ENCODE measurements around the gene CLIC4.
"Not testable (repeated sequence)": the region's sequence is repeated elsewhere in the genome, so short reads cannot be mapped to it uniquely, and the experiment has no call there.

CLIC4 gene

GRCh38 chr1:24778141-24778540 lies 32.9 kb downstream of the CLIC4 start:
- ATAC-seq (replicated peaks) = no peak
- Mint-ChIP-seq H3K36me3 (ENCODE audit: insufficient read depth) (peaks cover 2% of the 10 kb centered on the region), H3K27ac (no peak overlapping the region), H3K27me3 (peaks cover 0 to 9% of the 10 kb centered on the region in 2 donors), H3K9me3 (no peaks in the 10 kb centered on the region), H3K4me3 (no peak overlapping the region), H3K4me1 (ENCODE audit: low read depth in 2 of 2) (no peaks in the 10 kb centered on the region)
- DNase-seq = no peak

- not testable (repeated sequence) for H3K4me1 Mint-ChIP-seq (ENCODE audit: low read depth in 2 of 2); H3K36me3 Mint-ChIP-seq (ENCODE audit: insufficient read depth); H3K27me3 Mint-ChIP-seq; H3K4me3 Mint-ChIP-seq; H3K9me3 Mint-ChIP-seq; ATAC-seq (replicated peaks); H3K27ac Mint-ChIP-seq; DNase-seq
Measured at GRCh38 chr1:24779199-24779598, 34.0 kb downstream of the CLIC4 start.

- Mint-ChIP-seq H3K9me3 (no peaks in the 10 kb centered on the region), H3K36me3 (ENCODE audit: insufficient read depth) (peaks cover 2% of the 10 kb centered on the region), H3K27ac (no peak overlapping the region), H3K4me3 (no peak overlapping the region), H3K27me3 (peaks cover 0 to 9% of the 10 kb centered on the region in 2 donors), H3K4me1 (ENCODE audit: low read depth in 2 of 2) (no peaks in the 10 kb centered on the region)
- DNase-seq (no peak), ATAC-seq (replicated peaks) (no peak)
Measured at GRCh38 chr1:24779689-24780464, 34.6 kb downstream of the CLIC4 start.

GRCh38 chr1:24780626-24781025 lies 35.4 kb downstream of the CLIC4 start:
- not testable (repeated sequence) for H3K4me1 Mint-ChIP-seq (ENCODE audit: low read depth in 2 of 2); ATAC-seq (replicated peaks); H3K27ac Mint-ChIP-seq

GRCh38 chr1:24782689-24783088 lies 37.4 kb downstream of the CLIC4 start:
- ATAC-seq (replicated peaks) (no peak), DNase-seq (no peak)
- Mint-ChIP-seq H3K27me3 (peaks cover 0 to 9% of the 10 kb centered on the region in 2 donors), H3K4me3 (no peak overlapping the region), H3K27ac (no peak overlapping the region), H3K4me1 (ENCODE audit: low read depth in 2 of 2) (no peaks in the 10 kb centered on the region), H3K36me3 (ENCODE audit: insufficient read depth) (peaks cover 5% of the 10 kb centered on the region), H3K9me3 (no peaks in the 10 kb centered on the region)

More at GRCh38 chr1:24780626-24781025, 35.4 kb downstream of the CLIC4 start:
- H3K9me3 Mint-ChIP-seq; DNase-seq; H3K4me3 Mint-ChIP-seq; H3K27me3 Mint-ChIP-seq; H3K36me3 Mint-ChIP-seq (ENCODE audit: insufficient read depth): not testable (repeated sequence)

- Mint-ChIP-seq H3K27me3 (peaks cover 0 to 9% of the 10 kb centered on the region in 2 donors), H3K27ac (no peak overlapping the region), H3K36me3 (ENCODE audit: insufficient read depth) (peaks cover 5% of the 10 kb centered on the region), H3K9me3 (no peaks in the 10 kb centered on the region), H3K4me3 (no peak overlapping the region), H3K4me1 (ENCODE audit: low read depth in 2 of 2) (no peaks in the 10 kb centered on the region)
- ATAC-seq (replicated peaks) (no peak), DNase-seq (no peak)
Measured at GRCh38 chr1:24783713-24784112, 38.5 kb downstream of the CLIC4 start.

- Mint-ChIP-seq H3K4me1 (ENCODE audit: low read depth in 2 of 2) (no peaks in the 10 kb centered on the region), H3K9me3 (no peaks in the 10 kb centered on the region), H3K27ac (no peak overlapping the region), H3K4me3 (no peak overlapping the region), H3K36me3 (ENCODE audit: insufficient read depth) (peaks cover 8% of the 10 kb centered on the region), H3K27me3 (peaks cover 0 to 6% of the 10 kb centered on the region in 2 donors)
- ATAC-seq (replicated peaks) = no peak
- DNase-seq = no peak
Measured at GRCh38 chr1:24786191-24786590, 40.9 kb downstream of the CLIC4 start.

- Mint-ChIP-seq H3K4me3 (no peak overlapping the region), H3K36me3 (ENCODE audit: insufficient read depth) (peaks cover 5% of the 10 kb centered on the region), H3K9me3 (no peaks in the 10 kb centered on the region), H3K4me1 (ENCODE audit: low read depth in 2 of 2) (no peaks in the 10 kb centered on the region), H3K27me3 (no peaks in the 10 kb centered on the region), H3K27ac (no peak overlapping the region)
- no peak for DNase-seq
- no peak for ATAC-seq (replicated peaks)
Measured at GRCh38 chr1:24790490-24790889, 45.2 kb downstream of the CLIC4 start.

GRCh38 chr1:24793447-24794129 lies 48.3 kb downstream of the CLIC4 start:
- H3K27me3 Mint-ChIP-seq = no peaks in the 10 kb centered on the region
- no peaks in the 10 kb centered on the region for H3K4me1 Mint-ChIP-seq (ENCODE audit: low read depth in 2 of 2)
- H3K36me3 Mint-ChIP-seq (ENCODE audit: insufficient read depth) = peaks cover 3% of the 10 kb centered on the region
- H3K9me3 Mint-ChIP-seq = no peaks in the 10 kb centered on the region
- DNase-seq (no peak), ATAC-seq (replicated peaks) (no peak)
- H3K27ac Mint-ChIP-seq = no peak overlapping the region
- H3K4me3 Mint-ChIP-seq = no peak overlapping the region

- H3K27ac Mint-ChIP-seq; DNase-seq; H3K36me3 Mint-ChIP-seq (ENCODE audit: insufficient read depth); H3K4me1 Mint-ChIP-seq (ENCODE audit: low read depth in 2 of 2); H3K4me3 Mint-ChIP-seq; H3K27me3 Mint-ChIP-seq; ATAC-seq (replicated peaks); H3K9me3 Mint-ChIP-seq: not testable (repeated sequence)
Measured at GRCh38 chr1:24794130-24794502, 48.9 kb downstream of the CLIC4 start.

- no peaks in the 10 kb centered on the region for H3K9me3 Mint-ChIP-seq
- no peaks in the 10 kb centered on the region for H3K27me3 Mint-ChIP-seq
- H3K4me3 Mint-ChIP-seq = no peak overlapping the region
- no peaks in the 10 kb centered on the region for H3K4me1 Mint-ChIP-seq (ENCODE audit: low read depth in 2 of 2)
- no peak for DNase-seq
- H3K36me3 Mint-ChIP-seq (ENCODE audit: insufficient read depth) = no peaks in the 10 kb centered on the region
- no peak overlapping the region for H3K27ac Mint-ChIP-seq
- ATAC-seq (replicated peaks) = no peak
Measured at GRCh38 chr1:24795236-24795635, 50.0 kb downstream of the CLIC4 start.

GRCh38 chr1:24796524-24796923 lies 51.3 kb downstream of the CLIC4 start:
- no peak overlapping the region for H3K4me3 Mint-ChIP-seq
- no peak for ATAC-seq (replicated peaks)
- no peak for DNase-seq
- H3K27me3 Mint-ChIP-seq = no peaks in the 10 kb centered on the region
- no peaks in the 10 kb centered on the region for H3K9me3 Mint-ChIP-seq
- no peak overlapping the region for H3K27ac Mint-ChIP-seq
- no peaks in the 10 kb centered on the region for H3K36me3 Mint-ChIP-seq (ENCODE audit: insufficient read depth)
- no peaks in the 10 kb centered on the region for H3K4me1 Mint-ChIP-seq (ENCODE audit: low read depth in 2 of 2)

GRCh38 chr1:24799242-24799641 lies 54.0 kb downstream of the CLIC4 start:
- not testable (repeated sequence) for H3K27ac Mint-ChIP-seq; H3K9me3 Mint-ChIP-seq; H3K27me3 Mint-ChIP-seq; DNase-seq; H3K4me3 Mint-ChIP-seq; H3K36me3 Mint-ChIP-seq (ENCODE audit: insufficient read depth); H3K4me1 Mint-ChIP-seq (ENCODE audit: low read depth in 2 of 2); ATAC-seq (replicated peaks)

- no peak for DNase-seq
- ATAC-seq (replicated peaks) = no peak
- Mint-ChIP-seq H3K36me3 (ENCODE audit: insufficient read depth) (no peaks in the 10 kb centered on the region), H3K27ac (no peak overlapping the region), H3K9me3 (no peaks in the 10 kb centered on the region), H3K4me3 (no peak overlapping the region), H3K27me3 (no peaks in the 10 kb centered on the region), H3K4me1 (ENCODE audit: low read depth in 2 of 2) (no peaks in the 10 kb centered on the region)
Measured at GRCh38 chr1:24801176-24801575, 55.9 kb downstream of the CLIC4 start.

All from effector memory CD8-positive, alpha-beta T cell (primary cell).